Measurements from ENCODE around the gene GNG13.
"Not testable (repeated sequence)": the region's sequence is repeated elsewhere in the genome, so short reads cannot be mapped to it uniquely, and the experiment has no call there.

GNG13 gene

GRCh38 chr16:776298-776697 lies 24.2 kb downstream of the GNG13 start:
- DNase-seq = not testable (repeated sequence)

GRCh38 chr16:775236-775796 lies 25.2 kb downstream of the GNG13 start:
- DNase-seq = no peak

DNA sequence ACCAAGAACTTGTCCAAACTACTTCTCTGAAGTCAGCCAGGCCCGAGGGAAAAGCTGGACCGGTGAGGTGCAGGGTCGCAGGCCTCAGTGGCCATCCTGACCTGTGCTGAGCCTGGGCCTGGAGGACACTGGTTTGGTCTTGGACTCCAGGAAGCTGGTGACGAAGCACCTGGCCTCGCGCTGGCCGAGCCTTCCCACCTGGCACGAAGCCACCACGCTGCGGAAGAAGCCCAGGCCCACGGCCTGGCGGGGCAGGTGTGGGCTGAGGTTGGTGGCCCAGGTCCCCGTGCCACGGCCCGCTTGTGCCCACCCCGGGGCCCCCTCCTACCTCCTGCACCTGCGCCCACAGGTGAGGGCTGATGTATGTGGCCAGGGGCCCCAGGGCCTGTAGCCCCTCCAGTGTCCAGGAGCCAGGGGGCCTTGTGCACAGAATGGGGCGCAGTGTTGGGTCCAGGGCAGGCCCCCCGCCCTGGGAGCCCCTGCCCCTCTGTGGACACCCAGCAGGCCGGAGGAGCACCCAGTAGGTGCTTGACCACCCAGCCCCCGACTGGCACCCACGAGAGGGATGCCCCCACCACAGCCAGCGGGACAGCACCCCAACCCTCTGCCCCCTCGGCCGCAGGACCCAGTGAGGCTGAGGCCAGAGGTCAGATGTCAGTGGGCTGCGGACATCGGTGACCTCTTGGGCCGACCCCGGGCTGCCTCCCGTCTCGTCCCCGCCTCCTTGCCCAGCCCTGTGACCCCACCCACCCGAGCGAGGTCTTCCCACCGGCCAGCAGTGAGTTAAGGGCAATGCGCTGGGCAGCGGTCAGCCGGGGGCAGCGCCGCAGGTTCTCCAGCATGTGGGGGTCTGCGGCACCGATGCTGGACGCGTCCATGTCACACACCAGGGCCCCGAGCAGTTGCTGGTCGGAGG lies 26.2 kb downstream of the GNG13 start:
- no peak for DNase-seq

- DNase-seq = no peak
Observed at GRCh38 chr16:772959-773358, 27.6 kb downstream of the GNG13 start.

DNA sequence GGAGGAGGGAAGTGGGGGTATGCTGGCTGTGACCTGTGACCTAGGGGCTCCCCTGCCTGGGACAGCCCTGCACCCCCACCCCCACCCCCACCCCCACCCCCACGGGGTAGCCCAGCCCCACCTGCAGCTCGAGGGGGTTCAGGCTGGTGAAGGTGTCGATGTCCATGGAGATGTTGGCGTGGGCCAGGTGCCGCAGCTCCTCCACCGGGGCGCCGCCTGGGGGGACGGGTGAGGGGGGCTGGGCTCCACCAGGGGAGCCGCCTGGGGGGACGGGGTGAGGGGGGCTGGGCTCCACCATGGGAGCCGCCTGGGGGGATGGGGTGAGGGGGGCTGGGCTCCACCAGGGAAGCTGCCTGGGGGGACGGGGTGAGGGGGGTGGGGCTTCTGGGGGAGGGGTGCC lies 30.1 kb downstream of the GNG13 start:
- no peak for DNase-seq

DNA sequence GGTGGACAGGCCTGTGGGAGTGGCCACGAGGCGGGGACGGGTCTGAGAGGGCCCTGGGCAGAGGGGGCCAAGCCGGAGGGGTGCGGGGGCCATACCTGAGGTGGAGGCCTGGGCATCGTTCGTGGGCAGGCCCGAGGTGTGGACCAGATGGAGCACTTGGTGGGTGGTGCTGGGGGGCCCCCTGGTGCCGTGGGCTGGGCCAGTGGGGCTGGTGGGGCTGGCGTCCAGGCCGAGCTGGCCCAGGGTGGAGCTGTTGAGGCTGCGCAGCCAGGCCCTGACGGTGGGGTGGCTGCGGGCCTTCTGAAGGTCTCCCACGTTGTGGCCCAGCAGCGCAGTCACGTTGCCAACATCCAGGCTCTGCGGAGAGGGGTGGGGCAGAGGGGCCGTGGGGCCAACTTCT lies 30.6 kb downstream of the GNG13 start:
- no peak for DNase-seq

- DNase-seq = no peak
Observed at GRCh38 chr16:769184-769784, 31.2 kb downstream of the GNG13 start.

DNA sequence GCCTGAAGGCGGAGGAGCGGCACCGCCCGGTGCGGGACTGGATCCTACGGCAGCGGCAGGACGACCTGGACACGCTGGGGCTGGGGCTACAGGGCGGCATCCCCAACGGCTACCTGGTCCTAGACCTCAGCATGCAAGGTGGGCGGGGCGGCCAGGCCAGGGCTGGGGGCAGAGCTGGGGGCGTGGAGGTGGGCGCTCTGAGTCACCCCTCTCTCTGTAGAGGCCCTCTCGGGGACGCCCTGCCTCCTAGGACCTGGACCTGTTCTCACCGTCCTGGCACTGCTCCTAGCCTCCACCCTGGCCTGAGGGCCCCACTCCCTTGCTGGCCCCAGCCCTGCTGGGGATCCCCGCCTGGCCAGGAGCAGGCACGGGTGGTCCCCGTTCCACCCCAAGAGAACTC lies 32.1 kb downstream of the GNG13 start:
- DNase-seq = no peak

GRCh38 chr16:767743-768235 lies 32.7 kb downstream of the GNG13 start:
- no peak for DNase-seq

GRCh38 chr16:766820-767640 lies 33.5 kb downstream of the GNG13 start:
- DNase-seq = no peak

GRCh38 chr16:766008-766819 lies 34.3 kb downstream of the GNG13 start:
- DNase-seq = no peak

DNA sequence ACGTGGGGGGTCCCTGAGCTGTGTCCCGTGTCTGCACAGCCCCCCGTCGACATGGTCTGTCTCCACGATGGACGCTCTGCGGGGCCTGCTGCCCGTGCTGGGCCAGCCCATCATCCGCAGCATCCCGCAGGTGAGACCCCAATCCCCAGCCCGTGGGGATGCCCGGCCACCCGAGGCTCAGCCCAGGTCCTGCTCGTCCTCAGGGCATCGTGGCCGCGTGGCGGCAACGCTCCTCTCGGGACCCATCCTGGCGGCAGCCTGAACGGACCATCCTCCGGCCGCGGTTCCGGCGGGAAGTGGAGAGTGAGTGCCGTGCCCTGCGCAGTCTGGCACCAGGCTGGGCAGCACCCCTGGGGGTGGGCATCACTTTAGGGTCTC lies 35.1 kb downstream of the GNG13 start:
- no peak for DNase-seq

- no peak for DNase-seq
Observed at GRCh38 chr16:764848-765487, 35.6 kb downstream of the GNG13 start.

DNA sequence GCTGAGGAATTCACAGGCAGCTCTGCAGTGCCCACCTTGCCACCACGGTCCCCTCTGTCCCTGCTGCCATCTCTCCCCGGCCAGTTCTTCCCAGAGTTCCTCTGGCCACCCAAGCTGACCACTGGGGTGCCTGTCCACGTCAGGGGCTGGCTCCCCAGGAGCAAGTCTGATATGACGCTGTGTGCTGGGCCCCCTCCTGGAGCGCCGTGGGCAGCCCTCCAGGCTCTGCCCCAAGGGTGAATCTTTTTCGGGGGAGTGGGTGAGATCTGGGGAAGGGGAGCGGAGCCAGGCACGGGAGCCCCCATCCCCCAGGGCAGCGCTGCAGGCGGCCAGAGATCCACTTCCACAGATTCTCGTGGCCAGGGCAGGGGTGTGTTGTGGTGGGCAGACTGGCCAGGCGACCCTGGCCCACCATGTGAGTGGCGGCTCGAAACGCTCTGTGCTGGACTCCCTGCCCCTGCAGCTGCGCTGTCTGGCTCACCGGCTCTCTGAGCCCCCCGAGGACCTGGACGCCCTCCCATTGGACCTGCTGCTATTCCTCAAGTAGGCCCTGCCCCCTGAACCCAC lies 36.3 kb downstream of the GNG13 start:
- no peak for DNase-seq

GRCh38 chr16:763369-764183 lies 37.0 kb downstream of the GNG13 start:
- DNase-seq = no peak

GRCh38 chr16:762595-763268 lies 37.8 kb downstream of the GNG13 start:
- DNase-seq = no peak

DNA sequence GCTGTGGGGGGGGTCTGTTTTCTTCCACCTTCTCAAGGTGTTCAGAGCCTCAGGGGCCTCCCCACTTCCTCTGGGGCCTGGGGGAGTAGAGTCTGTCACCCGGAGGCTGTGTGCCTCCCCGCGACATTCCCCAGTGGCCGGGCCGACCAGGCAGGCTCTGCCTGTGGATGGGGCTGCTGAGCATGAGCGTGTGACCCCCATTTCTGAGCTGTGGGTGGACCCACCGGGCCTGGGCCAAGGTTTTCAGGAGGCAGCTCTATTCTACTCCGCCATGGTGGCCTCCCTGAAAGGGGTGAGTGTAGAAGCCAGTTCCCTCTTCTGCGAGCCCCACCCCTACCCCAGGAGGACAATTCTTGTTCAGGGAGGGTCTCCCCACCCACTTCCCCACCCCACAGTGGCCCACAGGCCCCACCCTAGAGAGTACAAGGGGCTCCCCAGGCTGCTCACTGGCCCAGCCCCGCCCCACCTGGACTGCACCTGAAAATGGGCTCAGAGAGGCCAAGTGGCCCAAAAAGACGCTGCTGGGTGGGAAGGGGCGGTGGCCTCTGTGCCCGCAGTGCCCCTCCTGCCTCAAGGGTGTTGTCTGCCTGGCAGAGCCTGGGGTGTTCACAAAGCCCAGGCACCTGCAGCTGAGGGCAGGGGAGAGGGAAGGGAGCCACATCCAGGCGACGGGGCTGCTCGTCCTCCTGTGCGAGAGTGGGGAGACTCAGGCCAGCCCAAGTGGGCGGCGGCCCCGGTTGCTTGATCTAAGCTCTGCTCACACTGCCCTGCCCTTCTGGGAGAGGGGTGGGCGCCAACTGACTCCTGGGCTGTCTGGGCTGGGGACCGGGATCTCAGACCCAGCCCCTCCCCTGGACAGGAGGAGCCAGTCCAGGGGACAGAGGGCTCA lies 38.7 kb downstream of the GNG13 start:
- no peak for DNase-seq

DNA sequence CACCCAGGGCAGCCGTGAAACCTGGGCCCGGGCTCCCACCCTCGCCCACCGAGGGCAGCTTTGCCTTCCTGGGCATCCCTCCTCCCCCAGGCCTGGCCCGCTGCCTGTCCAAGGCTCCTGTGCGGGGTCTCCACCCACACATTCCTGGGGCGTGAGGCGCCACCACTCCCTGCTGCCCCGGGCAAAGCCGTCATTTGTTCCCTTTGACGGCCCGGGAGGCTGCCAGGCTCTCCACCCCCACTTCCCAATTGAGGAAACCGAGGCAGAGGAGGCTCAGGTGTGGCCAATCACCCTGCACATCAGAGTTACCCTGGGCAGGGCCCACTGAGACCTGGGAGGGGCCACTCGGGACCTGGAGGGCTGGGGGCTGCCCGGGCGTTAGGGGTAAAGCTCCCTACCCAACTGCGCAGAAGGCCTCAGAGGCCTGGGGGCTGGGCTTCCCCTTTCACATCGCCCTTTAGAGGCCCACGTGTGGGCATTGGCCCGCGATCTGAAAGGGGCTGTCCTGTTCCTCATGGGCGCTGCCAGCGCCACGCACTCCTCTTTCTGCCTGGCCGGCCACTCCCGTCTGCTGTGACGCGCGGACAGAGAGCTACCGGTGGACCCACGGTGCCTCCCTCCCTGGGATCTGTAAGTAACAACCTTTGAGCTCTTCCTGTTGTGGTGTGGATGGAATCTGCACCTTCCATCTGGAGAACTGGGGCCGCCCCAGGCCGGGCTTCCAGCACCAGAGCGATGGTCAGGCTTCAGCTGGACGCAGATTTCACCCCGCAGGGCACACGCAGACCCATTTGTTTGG lies 39.8 kb downstream of the GNG13 start, which contains the start of gene MSLN:
Gene MSLN, plus strand, starts transcription at position 190 of the 799 bp plus-strand sequence. CDS start 1,947 bp downstream, outside the sequence.
- DNase-seq = no peak

All from stimulated activated naive CD4-positive, alpha-beta T cell (primary cell).